HG03103 (cell line): ENCODE measurements around the gene DOCK1.

Source experiments
- ATAC-seq: cut with Tn5 transposase; IDR thresholded peaks from one replicate; pipeline ENCODE4 v1.9.1; 2021; ENCODE audit warnings: low read depth; ENCODE audit not compliant: unreplicated experiment

The DOCK1 gene

DNA sequence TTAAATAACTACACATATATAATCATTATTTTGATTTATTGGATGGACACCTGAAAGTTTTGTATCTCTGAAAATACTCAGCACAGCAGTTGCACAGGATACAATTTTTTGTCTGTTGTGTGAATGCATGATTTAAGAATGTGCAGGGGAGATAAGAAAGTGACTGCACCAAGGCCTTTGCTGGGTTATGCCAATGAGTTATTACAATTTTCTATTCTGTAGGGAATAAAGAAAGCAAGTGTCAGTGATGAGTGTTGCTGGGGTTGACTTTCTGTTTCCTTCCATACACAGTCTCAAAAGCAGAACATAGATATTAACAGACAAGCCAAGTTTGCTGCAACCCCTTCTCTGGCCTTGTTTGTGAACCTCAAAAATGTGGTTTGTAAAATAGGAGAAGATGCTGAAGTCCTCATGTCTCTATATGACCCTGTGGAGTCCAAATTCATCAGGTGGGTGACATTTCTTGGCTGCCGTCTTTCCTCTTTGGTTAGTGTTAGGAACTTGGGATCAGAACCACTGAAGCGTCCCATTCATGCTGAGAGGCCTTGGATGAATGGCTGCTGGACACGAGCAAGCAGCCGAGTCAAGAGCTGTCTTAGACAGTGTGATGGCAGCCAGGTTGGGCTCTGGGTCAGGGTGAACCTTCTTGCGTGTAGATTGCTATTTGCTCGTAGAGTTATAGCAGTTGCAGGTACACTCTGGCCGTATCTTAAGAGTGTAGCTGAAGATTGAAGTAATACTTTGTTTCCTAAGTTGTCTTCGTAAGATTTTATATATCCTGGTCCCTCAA lies 92.8 kb downstream of the DOCK1 start:
- ATAC-seq: no peak

DNA sequence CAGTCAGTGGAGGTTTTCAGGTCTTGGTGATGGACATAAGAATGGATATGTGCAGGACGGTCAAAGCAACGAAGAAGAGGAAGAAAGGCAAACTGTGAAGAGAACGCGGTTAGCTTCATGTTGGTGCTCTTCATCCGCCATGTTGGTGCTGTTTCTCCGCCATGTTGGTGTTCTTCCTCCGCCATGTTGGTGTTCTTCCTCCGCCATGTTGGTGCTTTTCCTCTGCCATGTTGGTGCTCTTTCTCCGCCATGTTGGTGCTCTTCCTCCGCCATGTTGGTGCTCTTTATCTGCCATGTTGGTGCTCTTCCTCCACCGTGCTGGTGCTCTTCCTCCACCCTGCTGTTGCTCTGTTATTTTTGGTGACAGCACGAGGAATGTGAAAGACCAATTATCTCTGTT lies 95.4 kb downstream of the DOCK1 start:
- no peak for ATAC-seq

DNA sequence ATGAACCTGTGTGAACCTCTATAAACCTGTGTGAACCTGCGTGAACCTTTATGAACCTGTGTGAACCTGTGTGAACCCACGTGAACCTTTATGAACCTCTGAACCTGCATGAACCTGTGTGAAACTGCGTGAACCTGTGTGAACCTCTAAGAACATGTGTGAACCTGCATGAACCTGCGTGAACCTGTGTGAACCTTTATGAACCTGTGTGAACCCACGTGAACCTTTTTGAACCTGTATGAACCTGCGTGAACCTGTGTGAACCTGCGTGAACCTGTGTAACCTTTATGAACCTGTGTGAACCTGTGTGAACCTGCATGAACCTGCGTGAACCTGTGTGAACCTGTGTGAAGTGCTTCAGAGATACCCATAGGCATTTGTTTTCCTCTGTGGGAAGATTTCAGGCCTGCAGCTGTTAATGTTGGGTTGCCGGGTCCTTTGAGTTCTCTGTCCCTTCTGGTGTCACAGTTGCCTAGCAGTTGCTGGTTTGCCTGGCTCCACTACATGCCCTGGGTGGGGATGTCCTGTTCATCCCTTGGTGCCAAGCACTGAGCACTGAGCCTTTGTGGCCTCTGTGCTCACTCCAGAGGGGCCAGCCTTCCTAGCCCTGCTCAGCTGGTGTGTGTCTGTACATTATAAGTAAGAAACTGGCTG lies 97.9 kb downstream of the DOCK1 start:
- no peak for ATAC-seq

DNA sequence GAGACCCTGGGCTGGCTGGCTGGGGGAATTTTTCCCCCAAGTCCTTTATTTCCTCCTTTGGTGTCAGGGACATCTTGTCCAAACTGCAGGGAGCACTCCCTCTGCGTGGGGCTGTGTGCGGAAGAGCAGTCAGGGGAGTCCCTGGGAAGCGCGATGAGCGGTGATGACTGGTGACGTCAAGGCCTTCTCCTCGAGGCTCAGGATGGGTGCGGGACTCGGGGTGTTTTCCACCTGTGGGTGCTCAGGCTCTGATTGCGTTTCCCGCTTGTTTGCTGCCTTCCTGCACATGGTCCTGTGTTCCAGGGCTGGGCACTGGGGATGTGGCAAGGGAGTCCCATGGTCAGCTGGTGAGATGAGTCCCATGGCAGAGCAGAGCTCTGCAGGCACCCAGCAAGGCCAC lies 101.2 kb downstream of the DOCK1 start:
- ATAC-seq: no peak

DNA sequence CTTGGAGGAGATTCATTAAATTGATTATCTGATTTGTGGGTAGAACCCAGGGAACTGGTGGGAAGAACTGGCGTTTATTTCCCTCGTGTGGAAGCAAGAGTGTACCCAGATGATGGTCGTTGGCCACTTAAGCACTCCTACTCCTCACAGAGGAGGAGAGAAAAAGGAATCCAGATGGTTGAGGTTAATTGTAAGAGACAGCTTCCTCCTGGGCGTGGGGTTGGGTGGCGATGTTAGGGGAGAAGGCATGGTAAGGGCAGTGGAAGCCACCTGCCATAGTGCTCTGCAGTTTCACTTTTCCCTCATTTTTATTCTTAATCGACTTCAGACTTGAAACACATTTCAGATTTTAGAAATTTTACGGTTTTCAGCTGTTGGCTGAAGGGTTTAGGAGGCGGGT lies 104.1 kb downstream of the DOCK1 start:
- no peak for ATAC-seq

DNA sequence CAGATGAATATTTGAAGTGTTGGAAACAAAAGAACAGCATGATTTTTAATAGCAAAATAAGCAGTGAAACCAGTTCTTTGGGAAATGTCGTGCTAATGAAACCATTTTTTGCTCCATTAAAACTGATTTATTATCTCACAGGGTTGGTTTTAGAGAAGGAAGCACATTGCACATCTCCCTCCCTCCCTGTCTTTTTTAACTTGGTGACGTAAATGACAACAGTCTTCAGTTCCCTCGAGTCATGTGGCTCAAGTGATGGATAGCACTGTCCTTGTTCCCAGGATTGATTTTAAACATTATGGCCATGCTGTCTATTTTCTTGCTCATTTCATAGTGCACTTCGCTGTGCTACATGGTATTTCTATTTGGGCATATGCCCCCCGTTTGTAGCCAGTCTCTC lies 105.9 kb downstream of the DOCK1 start:
- ATAC-seq: no peak

DNA sequence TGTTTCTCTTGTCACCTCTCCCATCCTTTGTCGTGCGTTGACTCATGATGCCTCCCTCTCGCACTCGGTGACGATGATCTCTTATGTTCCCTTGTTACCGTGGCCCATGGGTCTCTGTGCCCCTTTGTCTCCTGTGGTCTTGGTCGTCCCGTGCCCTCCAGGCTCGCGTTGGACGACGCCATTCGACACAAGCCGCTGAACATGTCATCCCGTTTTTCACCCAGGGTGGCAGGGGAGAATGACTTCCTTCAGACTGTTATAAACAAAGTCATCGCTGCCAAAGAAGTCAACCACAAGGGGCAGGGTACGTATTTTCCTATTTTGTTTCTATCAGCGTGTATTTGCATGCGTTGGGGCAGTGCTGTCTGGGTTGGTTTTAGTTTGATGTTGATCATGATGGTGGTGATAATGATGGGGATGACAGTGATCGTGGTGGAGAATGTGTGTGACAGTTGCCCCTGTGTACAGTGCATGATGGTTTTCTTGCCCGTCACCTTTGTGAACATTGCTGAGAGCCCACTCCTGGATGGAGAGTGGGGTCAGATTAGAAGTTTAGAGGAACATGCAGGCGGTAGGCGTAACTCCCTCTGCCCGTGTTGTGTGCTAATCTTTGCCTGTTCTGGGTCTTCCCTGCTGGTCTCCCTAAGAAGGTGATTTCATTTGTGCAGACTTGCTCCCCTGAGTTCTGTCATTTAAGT lies 107.0 kb downstream of the DOCK1 start:
- no peak for ATAC-seq

DNA sequence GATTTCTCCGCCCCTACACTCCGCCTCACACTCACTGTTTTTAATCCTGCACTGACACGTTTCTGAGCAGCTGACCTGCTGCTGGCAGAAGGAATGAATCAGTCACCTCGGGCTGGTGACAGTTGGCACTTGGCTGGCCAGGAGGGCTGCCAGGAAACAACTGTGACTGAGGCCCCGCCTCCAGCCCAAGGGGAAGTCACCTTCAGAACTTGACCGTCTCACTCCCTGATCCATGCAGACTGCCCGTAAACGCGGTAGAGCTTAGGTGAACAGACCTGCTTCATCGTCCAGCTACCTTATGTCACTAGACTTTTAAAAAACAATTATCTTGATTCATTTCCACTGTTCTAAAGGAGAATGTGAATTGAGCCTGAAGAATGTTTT lies 107.5 kb downstream of the DOCK1 start:
- ATAC-seq: no peak

DNA sequence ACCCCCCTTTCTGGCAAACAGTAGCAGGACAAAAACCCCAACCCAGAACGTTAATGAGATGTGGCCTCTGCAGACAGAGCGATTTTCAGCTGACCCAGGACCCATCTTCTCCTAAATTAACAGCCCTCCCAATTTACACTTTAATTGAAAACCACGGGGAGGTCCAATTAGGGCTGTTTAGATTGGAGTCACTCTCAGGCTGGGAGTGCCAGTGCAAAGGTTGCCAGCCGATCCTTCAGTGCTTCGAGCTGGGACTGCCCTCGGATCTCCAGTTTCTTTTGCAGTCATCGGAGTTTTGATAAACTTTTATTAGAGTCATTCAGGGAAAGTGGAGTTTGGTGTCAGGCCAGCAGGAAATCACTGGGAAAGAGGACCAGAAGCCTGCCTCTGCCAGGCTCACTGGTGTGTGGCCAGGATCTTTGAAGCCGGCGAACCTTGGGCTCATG lies 108.0 kb downstream of the DOCK1 start:
- no peak for ATAC-seq

DNA sequence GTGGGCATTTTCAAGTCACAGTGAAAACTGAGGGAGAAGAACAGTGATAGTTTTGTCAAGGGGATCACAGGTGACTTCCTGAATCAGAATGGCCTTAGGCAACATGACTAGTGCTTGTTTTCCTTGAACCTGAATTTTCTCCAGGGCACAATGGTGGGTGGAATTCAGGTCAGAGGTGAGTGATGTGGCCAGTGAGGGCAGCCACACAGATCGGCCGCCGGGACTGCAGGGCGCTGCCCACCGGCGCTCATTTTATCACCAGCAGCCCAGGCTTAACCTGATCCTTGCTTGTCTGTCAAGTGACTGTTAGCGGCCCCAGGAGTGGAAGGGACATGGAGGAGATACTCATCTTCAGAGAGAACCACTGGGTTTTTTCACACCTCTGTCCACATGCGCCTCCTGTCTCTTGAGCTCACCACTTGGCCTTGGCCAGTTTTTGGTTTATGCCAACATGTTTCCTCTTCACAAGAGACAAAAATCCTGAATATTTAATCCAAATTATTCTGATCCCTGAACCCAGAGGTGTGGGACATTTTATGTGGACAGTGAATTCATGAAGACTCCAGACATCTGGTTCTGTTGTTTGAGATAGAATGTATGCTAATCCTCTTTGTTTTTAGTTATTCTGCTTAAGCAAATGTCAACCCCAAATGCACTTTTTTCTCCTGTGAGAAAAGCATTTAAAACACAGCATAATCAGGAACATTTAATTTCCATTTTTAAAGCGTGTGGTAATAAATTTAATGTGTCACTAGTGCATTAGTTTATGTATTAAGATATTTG lies 108.7 kb downstream of the DOCK1 start:
- ATAC-seq: no peak

DNA sequence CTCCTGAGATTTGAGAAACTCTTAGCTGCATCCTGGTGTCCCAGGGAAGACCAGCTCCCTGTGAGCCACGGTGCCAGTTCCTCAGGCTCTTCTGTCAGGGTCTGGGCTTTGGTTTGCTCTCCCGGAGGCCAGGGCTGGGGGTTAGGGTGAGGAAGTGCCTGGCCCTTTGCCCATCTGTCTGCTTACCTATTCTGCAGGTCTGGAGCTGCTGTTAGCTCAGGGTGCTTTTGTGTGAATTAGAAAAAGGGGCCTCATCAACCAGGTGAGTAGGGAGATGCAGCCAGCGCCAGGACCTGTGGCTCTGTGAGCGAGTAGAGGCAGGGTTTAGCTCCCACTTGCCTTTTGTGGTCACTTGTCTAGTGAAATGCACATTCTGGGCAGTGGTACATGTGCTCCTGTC lies 109.4 kb downstream of the DOCK1 start:
- ATAC-seq: no peak

DNA sequence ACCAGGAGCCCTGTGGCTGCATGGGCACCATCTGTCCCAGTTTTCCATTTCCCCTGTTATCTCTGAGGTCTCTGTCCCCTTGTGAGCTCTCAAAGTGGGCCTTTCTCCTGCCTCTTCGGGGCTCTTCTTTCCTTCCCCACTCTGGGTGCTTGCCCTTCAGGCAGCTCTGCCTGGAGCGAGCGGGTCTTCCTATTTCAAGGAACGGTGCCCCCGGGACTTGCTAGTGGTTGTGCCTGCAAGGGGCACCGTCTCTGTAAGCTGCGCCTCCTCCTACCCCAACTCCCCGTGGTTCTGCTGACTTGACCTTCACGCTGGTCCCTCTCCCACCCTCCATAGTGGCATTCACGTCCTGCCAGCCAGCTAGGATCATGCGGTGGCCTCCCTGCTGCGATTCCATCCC lies 110.1 kb downstream of the DOCK1 start:
- no peak for ATAC-seq

DNA sequence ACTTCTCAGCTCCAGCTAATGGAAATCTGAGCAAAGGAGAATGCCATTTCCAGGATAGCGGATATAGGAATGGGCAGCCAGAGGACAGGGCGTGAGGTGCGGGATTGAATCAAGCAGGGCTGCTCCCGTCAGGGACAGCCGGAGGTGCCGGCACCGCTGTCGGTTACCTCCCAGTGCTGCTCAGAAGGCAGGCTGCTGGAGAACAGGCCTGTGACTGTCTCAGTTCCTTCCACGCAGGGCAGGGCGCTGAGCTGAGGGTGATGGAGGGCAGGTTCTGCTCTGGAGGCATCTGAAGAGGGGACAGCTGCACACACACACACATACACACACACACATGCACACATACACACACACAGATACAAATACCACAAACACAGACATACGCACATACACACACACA lies 111.1 kb downstream of the DOCK1 start:
- no peak for ATAC-seq

DNA sequence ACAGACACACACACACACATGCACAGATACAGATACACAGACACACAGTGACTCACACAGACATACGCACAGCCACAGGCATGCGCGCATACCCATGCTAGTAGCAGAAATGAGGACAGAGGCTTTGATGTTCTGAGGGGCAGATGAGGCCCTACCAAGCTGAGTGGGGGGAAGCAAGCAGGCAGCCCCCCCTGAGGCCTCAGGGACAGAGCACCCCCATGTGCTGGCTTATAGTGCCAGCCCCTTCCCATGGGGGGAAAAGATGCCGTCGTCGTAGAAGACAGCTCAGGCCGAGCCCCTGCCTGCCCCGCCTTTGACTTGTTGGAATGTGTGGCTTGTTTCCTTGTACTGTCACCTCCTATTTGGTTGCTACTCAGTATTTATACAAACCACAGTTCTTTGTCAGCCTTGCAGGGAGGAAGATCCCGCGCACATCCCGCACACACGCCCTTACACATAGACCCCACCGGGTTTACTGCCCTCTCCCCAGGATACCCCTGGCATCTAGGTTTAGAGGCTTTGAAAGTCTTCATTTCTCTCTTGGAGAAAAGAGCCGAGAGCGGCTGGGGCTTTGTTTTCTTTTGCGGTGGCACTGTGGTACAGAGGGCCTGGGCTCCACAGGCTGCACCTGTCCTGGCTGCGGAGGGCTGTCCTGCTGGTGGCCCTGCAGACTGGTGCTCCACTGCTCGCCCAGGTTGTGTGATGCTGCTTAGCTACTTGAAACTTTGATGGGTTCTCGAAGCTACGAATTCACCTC lies 112.5 kb downstream of the DOCK1 start:
- ATAC-seq: no peak

DNA sequence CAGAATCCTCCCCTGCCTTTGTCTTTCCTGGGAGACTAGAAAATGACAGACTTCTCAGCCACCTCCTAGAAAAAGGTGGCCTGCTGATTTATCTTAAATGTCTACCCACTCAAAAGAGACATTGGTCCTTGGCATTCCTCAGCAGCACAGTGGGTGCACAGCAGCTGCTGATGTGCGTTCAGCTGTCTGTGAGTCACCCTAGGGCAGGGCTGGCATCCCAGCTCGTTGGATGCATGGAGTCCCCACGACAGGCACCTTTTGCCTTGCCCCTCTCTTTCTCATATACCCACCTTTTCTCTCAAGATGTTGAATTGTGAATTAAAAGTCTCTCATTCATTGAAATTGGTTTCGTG lies 113.0 kb downstream of the DOCK1 start:
- ATAC-seq: no peak

DNA sequence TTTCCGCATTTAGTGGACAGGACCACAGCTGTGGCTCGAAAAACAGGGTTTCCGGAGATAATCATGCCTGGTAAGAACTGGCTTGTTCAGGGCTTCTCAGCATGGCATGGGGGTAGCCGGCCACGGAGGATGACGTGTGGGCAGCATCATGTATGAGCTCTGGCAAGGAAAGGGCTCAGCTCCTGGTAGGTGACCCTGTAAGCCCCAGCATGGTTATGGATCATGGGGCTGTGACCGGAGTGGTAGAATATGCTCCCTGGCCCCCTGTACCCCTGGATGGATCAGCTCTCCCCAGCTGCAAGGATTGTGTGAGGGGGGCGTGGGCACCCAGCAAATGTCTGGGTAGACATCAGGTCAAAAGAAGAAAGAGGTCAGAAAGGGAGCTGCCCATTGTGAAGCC lies 113.5 kb downstream of the DOCK1 start:
- ATAC-seq: no peak

DNA sequence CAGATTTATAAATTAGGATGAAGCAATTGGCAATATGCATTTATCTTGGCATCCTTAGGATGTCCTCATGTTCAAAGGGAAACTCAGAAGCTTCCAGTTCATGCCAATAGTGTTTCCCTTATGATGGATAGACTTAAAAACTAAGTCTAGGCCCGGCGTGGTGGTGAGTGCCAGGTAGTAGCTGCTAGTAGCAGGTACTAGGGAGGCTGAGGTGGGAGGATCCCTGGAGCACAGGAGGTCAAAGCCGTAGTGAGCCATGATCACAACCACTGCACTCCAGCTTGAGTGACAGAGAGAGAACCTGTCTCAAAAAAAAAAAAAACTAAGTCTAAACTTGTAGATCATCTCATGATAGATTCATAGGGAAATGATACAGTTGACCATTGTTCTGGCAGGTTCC lies 115.0 kb downstream of the DOCK1 start:
- no peak for ATAC-seq

DNA sequence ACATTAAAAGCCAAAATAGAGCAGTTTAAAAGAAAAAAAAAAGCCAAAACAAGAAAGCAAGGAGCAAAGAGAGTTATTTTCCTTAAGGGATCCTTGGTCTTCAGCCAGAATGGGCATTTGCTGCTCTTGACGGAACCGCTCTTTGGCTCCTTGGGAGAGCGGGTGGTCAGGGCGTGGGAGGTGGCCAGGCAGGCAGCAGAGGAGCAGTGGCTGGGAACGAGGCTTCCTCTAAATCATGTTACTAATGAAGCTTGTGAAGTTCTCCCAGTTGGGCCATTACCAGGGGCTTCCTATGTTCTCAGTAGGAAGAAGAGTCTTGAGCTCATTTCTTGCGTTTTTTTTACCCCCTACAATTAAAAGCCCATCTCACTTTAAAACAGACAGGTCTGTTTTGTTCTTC lies 116.6 kb downstream of the DOCK1 start:
- ATAC-seq: no peak

DNA sequence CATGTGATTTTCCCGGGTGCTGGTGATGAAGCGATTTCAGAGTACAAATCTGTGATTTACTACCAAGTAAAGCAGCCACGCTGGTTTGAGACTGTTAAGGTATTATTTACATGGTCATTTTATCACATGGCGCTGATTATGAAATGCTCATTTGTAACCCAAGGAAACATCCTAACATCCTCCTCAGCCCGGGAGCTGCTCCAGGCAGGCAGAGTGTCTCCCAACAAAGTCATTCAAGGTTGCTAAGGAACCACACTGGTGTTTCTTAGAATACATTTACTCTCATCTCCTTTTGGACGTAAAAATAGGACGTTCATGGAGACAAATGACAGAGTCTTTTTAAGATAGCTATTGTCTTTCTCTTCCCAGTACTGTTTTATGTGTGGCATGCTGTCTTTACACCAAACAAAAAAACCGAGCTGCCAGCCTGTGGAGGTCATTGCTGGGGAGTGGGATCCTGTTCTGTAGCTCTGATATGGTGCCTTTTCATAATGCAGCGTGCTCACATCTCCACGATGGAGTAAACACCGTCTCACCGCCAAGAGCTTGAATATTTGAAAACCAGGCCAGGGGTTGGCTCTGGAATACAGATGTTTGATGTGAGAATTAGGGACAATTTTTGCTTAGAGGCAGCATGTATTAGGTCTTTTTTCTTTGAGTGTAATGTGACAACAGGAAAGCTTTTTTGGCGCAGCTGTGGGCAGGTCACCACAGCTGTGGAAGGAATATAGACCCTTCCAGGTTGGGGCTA lies 119.6 kb downstream of the DOCK1 start:
- no peak for ATAC-seq

DNA sequence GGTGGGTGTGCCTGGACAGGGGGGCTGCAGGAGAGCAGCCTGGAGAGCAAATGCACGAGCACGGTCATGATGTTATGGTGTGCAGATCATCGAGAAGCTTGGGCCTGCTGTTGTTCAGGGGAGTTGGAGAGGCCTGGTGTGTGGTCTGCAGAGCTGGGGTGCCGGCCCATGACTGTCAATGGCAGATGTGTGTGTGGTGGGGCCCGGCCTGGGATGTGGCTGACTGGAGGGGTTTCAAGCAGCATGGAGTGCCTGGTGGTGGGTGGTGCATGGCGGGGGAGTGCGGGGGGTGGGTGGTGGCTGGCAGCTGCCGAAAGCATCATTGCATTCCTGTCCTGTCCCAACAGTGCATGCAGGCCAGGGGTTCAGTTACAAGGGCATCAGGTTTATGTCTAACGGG lies 122.6 kb downstream of the DOCK1 start:
- no peak for ATAC-seq
